ENCODE results near the gene PPP3R1.
A peak's percentile ranks its signal among the peaks of the same experiment; 100 is the strongest.

- peak; percentile 69 for TF ChIP-seq CTCF (IDR thresholded peaks at IDR 0.05; ENCODE audit: insufficient read depth, low read length)
- no peak for TF ChIP-seq POLR2AphosphoS5 (IDR thresholded peaks at IDR 0.05; ENCODE audit: low read depth)
These were observed 30.6 kb upstream of the PPP3R1 start for GRCh38 chr2:68282811-68283418.

Measured in HL-60 (cell line).